OCI-LY1 (cell line): ENCODE data around the gene KCNIP2.

Source experiments
- H2AFZ ChIP-seq: fragments of 200-600 bp; sonication (generic), shearing (Covaris generic); 2 replicates; pipeline ENCODE4 v1.6.0; 2014; ENCODE audit warnings: antibody characterized with exemption, mild to moderate bottlenecking, low read length
- H3F3A ChIP-seq: fragments of 200-600 bp; sonication (generic), shearing (Covaris generic); 2 replicates; pipeline ENCODE4 v1.6.0; 2014; ENCODE audit warnings: mild to moderate bottlenecking, antibody characterized with exemption, low read length, moderate library complexity; ENCODE audit not compliant: insufficient read depth
- H3K27ac ChIP-seq: fragments of 200-600 bp; sonication (generic); 2 replicates; pipeline ENCODE4 v1.5.1; 2014; ENCODE audit warnings: low read length, mixed run types, mild to moderate bottlenecking, low read depth; ENCODE audit not compliant: poor library complexity, severe bottlenecking
- H3K27me3 ChIP-seq: fragments of 200-600 bp; sonication (generic); 2 replicates; pipeline ENCODE4 v1.6.0; 2014; ENCODE audit warnings: antibody characterized with exemption, mild to moderate bottlenecking, low read length, moderate library complexity; ENCODE audit not compliant: insufficient read depth
- H3K36me3 ChIP-seq: fragments of 200-600 bp; sonication (generic); 2 replicates; pipeline ENCODE4 v1.6.1; 2014; ENCODE audit warnings: mild to moderate bottlenecking, antibody characterized with exemption, low read length, moderate library complexity, mixed read lengths; ENCODE audit not compliant: insufficient read depth
- H3K4me1 ChIP-seq: fragments of 200-600 bp; sonication (generic); 2 replicates; pipeline ENCODE4 v1.5.1; 2014; ENCODE audit warnings: mild to moderate bottlenecking, low read length, moderate library complexity; ENCODE audit not compliant: insufficient read depth, severe bottlenecking
- H3K4me2 ChIP-seq: fragments of 200-600 bp; sonication (generic), shearing (Covaris generic); 2 replicates; pipeline ENCODE4 v1.6.1; 2014; ENCODE audit warnings: low read length
- H3K4me3 ChIP-seq: fragments of 200-600 bp; sonication (generic); 2 replicates; pipeline ENCODE4 v1.5.1; 2014; ENCODE audit warnings: low read length, low read depth, mild to moderate bottlenecking, mixed read lengths; ENCODE audit not compliant: poor library complexity, severe bottlenecking
- H3K79me2 ChIP-seq: fragments of 200-600 bp; shearing (Covaris generic); 2 replicates; pipeline ENCODE4 v1.6.1; 2016; ENCODE audit warnings: mixed run types, low read length, mixed read lengths; ENCODE audit not compliant: insufficient read depth
- H3K9ac ChIP-seq: fragments of 200-600 bp; sonication (generic), shearing (Covaris generic); 2 replicates; pipeline ENCODE4 v1.6.1; 2014; ENCODE audit warnings: mild to moderate bottlenecking, low read length, mixed read lengths
- H3K9me2 ChIP-seq: fragments of 200-600 bp; sonication (generic), shearing (Covaris generic); 2 replicates; pipeline ENCODE4 v1.6.1; 2014; ENCODE audit warnings: low read depth, mild to moderate bottlenecking, low read length, mixed read lengths
- H3K9me3 ChIP-seq: fragments of 200-600 bp; shearing (Covaris generic); 2 replicates; pipeline ENCODE4 v1.6.1; 2014; ENCODE audit warnings: low read length, mixed read lengths
- H4K20me1 ChIP-seq: fragments of 200-600 bp; sonication (generic), shearing (Covaris generic); 2 replicates; pipeline ENCODE4 v1.6.0; 2016; ENCODE audit warnings: mild to moderate bottlenecking, low read length; ENCODE audit not compliant: insufficient read depth
- EZH2 ChIP-seq: fragments of 200-600 bp; sonication (generic), shearing (Covaris generic); IDR thresholded peaks from 2 replicates; pipeline ENCODE4 v1.8.0; 2017; ENCODE audit warnings: borderline replicate concordance, mixed run types, mild to moderate bottlenecking, antibody characterized with exemption, low read length, moderate library complexity, mixed read lengths
- TF ChIP-seq, protein P1 (sequence below): fragments of 200-600 bp; sonication (generic), shearing (Covaris generic); IDR thresholded peaks from 2 replicates; pipeline ENCODE4 v1.5.1; 2017; ENCODE audit warnings: mild to moderate bottlenecking, antibody characterized with exemption, low read length, moderate library complexity, mixed read lengths

Gene KCNIP2

DNA sequence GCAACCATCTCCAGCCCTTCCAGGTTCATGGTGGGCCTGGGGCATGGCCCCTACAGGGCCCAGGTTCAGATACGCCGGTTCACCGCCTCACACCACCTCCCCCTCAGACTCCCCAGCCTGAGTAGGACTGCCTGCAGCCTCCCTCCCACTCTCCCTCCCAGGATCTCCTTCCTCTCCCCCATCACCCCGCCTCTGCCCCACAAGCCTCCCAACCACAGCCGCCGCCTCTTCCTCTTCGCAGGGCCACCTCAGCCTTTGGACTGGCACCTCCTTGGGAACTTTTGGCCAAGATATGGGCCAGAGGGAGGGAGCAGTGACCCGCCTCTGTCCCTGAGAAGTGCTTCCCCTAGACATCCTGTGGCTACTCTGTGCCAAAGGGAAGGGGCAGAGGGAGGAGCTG, 9.3 kb downstream of the KCNIP2 start:
- H3K27ac ChIP-seq, result no peak overlapping the region
- no peak overlapping the region for H3K4me2 ChIP-seq
- no peaks in the 10 kb centered on the region for H3K36me3 ChIP-seq
- H4K20me1 ChIP-seq, result no peaks in the 10 kb centered on the region
- H3K4me3 ChIP-seq, result no peak overlapping the region
- H3K9me3 ChIP-seq, result no peaks in the 10 kb centered on the region
- 0 out of 2 replicates have a peak, but pooled peaks cover 4% of the 10 kb centered on the region for H3F3A ChIP-seq
- H3K9me2 ChIP-seq, result no peaks in the 10 kb centered on the region
- TF ChIP-seq, protein P1, sequence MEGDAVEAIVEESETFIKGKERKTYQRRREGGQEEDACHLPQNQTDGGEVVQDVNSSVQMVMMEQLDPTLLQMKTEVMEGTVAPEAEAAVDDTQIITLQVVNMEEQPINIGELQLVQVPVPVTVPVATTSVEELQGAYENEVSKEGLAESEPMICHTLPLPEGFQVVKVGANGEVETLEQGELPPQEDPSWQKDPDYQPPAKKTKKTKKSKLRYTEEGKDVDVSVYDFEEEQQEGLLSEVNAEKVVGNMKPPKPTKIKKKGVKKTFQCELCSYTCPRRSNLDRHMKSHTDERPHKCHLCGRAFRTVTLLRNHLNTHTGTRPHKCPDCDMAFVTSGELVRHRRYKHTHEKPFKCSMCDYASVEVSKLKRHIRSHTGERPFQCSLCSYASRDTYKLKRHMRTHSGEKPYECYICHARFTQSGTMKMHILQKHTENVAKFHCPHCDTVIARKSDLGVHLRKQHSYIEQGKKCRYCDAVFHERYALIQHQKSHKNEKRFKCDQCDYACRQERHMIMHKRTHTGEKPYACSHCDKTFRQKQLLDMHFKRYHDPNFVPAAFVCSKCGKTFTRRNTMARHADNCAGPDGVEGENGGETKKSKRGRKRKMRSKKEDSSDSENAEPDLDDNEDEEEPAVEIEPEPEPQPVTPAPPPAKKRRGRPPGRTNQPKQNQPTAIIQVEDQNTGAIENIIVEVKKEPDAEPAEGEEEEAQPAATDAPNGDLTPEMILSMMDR, result no peak
- no peak for TF ChIP-seq EZH2
- H3K9ac ChIP-seq, result no peak overlapping the region
- H2AFZ ChIP-seq, result no peak overlapping the region
- no peaks in the 10 kb centered on the region for H3K79me2 ChIP-seq
- peaks cover 20% of the 10 kb centered on the region for H3K4me1 ChIP-seq
- H3K27me3 ChIP-seq, result no peaks in the 10 kb centered on the region

DNA sequence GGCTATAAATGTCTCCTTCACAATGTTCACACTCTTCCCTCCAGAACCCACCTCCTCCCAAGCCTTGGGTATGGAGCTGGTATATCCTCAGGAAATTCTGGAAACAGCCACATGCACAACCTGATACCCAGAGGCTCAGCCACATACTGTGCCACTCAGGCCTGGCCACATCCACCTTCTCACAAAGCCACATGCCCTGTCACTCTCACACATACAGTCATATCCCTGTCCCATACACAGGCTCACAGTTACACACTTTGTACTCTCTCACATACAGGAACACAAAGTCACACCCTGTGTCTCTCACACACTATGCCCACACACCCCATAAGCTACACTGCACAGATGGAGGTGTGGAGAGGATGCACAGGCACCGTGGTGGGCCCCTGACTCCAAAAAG, 10.1 kb downstream of the KCNIP2 start:
- Histone ChIP-seq H3K79me2 (no peaks in the 10 kb centered on the region), H3K9me2 (no peaks in the 10 kb centered on the region), H3K9ac (no peak overlapping the region), H3K36me3 (no peaks in the 10 kb centered on the region), H3K4me1 (peaks cover 25% of the 10 kb centered on the region), H3K9me3 (no peaks in the 10 kb centered on the region), H2AFZ (no peak overlapping the region), H3F3A (0 out of 2 replicates have a peak, but pooled peaks cover 4% of the 10 kb centered on the region), H3K4me3 (no peak overlapping the region), H4K20me1 (no peaks in the 10 kb centered on the region), H3K27ac (no peak overlapping the region), H3K27me3 (no peaks in the 10 kb centered on the region), H3K4me2 (no peak overlapping the region)
- TF ChIP-seq EZH2, result no peak

DNA sequence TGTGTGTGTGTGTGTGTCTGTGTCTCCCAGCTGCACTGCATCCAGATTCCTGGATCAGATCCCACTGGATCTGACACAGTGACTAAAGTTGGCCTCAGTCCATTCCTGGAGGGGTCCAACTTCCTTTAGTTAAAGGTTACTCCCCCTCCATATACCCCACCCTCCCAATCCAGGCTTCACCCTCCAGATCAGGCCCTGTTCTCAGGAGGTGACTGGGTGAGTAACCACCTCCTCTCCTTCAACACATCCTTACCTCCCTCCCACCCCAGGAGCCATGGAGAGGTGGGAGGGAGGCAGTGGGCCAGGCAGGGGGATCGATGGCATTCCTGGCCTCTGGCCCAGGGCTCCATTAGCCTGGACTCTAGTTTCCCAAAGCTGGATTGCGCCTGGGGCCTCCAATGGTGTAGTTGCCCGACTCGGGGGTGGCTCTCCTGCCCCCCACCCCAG, 11.3 kb downstream of the KCNIP2 start:
- Histone ChIP-seq H3K4me3 (no peak overlapping the region), H3K4me2 (no peak overlapping the region), H3K9me3 (no peaks in the 10 kb centered on the region), H3K79me2 (no peaks in the 10 kb centered on the region), H3K4me1 (peaks cover 25% of the 10 kb centered on the region), H2AFZ (no peak overlapping the region), H4K20me1 (no peaks in the 10 kb centered on the region), H3K27me3 (no peaks in the 10 kb centered on the region), H3K9ac (no peak overlapping the region), H3K27ac (no peak overlapping the region), H3K9me2 (no peaks in the 10 kb centered on the region), H3K36me3 (no peaks in the 10 kb centered on the region), H3F3A (0 out of 2 replicates have a peak, but pooled peaks cover 4% of the 10 kb centered on the region)
- TF ChIP-seq, protein P1, result no peak
- TF ChIP-seq EZH2, result no peak

DNA sequence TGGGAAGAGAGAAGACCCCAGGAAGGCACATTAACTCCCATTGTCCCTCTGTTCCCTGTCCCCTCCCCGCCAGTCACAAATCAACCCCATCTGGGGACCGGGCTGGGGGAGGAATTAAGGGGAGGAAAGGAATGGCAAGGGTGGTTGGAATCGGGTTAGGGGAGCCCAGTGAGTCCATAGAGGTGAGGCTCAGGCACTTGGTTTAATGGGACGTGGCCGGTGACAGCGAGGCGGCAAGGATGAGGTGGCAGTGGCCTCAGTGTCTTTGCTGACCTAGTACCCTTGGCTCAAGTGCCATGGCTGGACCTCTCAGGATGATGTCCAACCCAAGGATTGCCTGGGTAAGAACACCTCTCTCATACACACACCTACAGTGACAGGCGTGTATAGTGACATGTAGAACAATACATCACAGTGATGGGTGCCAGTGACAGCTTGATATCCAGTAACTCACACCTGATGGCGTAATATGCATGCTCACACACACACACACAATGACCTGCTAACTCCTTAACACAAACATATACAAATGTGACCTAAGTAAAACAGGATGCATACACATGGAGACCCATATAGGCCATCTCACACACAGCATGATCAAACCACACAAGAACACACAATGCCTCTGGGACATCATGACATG, 12.3 kb downstream of the KCNIP2 start:
- H3K9ac ChIP-seq, result peak overlapping the region; percentile 84
- no peaks in the 10 kb centered on the region for H3K9me3 ChIP-seq
- peak overlapping the region; percentile 94 for H3K27ac ChIP-seq
- H3K79me2 ChIP-seq, result no peaks in the 10 kb centered on the region
- peaks cover 25% of the 10 kb centered on the region for H3K4me1 ChIP-seq
- H4K20me1 ChIP-seq, result no peaks in the 10 kb centered on the region
- no peaks in the 10 kb centered on the region for H3K36me3 ChIP-seq
- no peak for TF ChIP-seq EZH2
- TF ChIP-seq, protein P1, result no peak
- no peak overlapping the region for H2AFZ ChIP-seq
- peak overlapping the region; percentile 55 for H3K4me3 ChIP-seq
- no peaks in the 10 kb centered on the region for H3K27me3 ChIP-seq
- no peaks in the 10 kb centered on the region for H3K9me2 ChIP-seq
- 0 out of 2 replicates have a peak, but pooled peaks cover 4% of the 10 kb centered on the region for H3F3A ChIP-seq
- peak overlapping the region; percentile 83 for H3K4me2 ChIP-seq
